ENCODE measurements around the gene PLEKHA7.

PLEKHA7 gene

GRCh38 chr11:16738193-16738946, 275.8 kb downstream of the PLEKHA7 start, which contains the start of gene C11orf58:
TSS of gene C11orf58 (plus strand) at chr11:16738647. CDS start at chr11:16738779, 132 bp downstream.
- DNase-seq (ENCODE audit: low read depth): peak; percentile 72

- DNase-seq (ENCODE audit: low read depth): no peak
Observed at GRCh38 chr11:16737818-16738192, 276.4 kb downstream of the PLEKHA7 start.
